ENCODE data around the gene KLRF2. TPM values are rescaled to one million over a fixed set of nuclear protein-coding genes. Genes with fewer than 3 reads are reported as not detected.

The KLRF2 gene
- total and polyA plus RNA-seq, 8 donors, result not detected

GRCh38 chr12:9851050-9851449 lies 30.2 kb upstream of the KLRF2 start:
- Histone ChIP-seq H3K36me3 (peaks cover 0 to 30% (median 22%) of the 10 kb centered on the region in 4 donors), H3K9me3 (peaks cover 0 to 23% (median 8%) of the 10 kb centered on the region in 4 donors), H3K4me1 (no peaks in the 10 kb centered on the region), H3K27ac (no peak overlapping the region), H3K4me3 (no peak overlapping the region), H3K27me3 (no peaks in the 10 kb centered on the region)
- WGBS, 5 donors, result 90 to 96% (median 94%) methylated on average over 5 of the region's 5 CpGs
- intact Hi-C loops (cut with DNase I; ENCODE audit: low total_unique reads), result no loop called here
- DNase-seq, result no peak
- no peak for TF ChIP-seq CTCF (IDR thresholded peaks at IDR 0.05)
- TF ChIP-seq POLR2A (IDR thresholded peaks at IDR 0.05), result no peak
- no peak for TF ChIP-seq POLR2AphosphoS5 (IDR thresholded peaks at IDR 0.05)
- TF ChIP-seq EP300 (IDR thresholded peaks at IDR 0.05), result no peak

- intact Hi-C loops (cut with DNase I; ENCODE audit: low total_unique reads), result no loop called here
- no peaks in the 10 kb centered on the region for H3K27me3 ChIP-seq
- H3K9me3 ChIP-seq, result peaks cover 0 to 19% (median 8%) of the 10 kb centered on the region in 4 donors
- peaks cover 0 to 34% (median 22%) of the 10 kb centered on the region in 4 donors for H3K36me3 ChIP-seq
- H3K27ac ChIP-seq, result no peak overlapping the region
- no peak for TF ChIP-seq POLR2AphosphoS5 (IDR thresholded peaks at IDR 0.05)
- no peak overlapping the region for H3K4me3 ChIP-seq
- no peaks in the 10 kb centered on the region for H3K4me1 ChIP-seq
- WGBS, 5 donors, result 82 to 94% (median 88%) methylated on average over 2 of the region's 2 CpGs
- no peak for DNase-seq
Observed at GRCh38 chr12:9851927-9852326, 29.4 kb upstream of the KLRF2 start.

GRCh38 chr12:9856151-9856550 lies 25.1 kb upstream of the KLRF2 start:
- TF ChIP-seq POLR2AphosphoS5 (IDR thresholded peaks at IDR 0.05) (no peak), EP300 (IDR thresholded peaks at IDR 0.05) (no peak)
- no peaks in the 10 kb centered on the region for H3K27me3 ChIP-seq
- H3K27ac ChIP-seq, result no peak overlapping the region
- DNase-seq, result no peak
- H3K9me3 ChIP-seq, result no peaks in the 10 kb centered on the region
- intact Hi-C loops (cut with DNase I; ENCODE audit: low total_unique reads), result no loop called here
- no peaks in the 10 kb centered on the region for H3K4me1 ChIP-seq
- H3K36me3 ChIP-seq, result peaks cover 0 to 34% (median 22%) of the 10 kb centered on the region in 4 donors
- no peak overlapping the region for H3K4me3 ChIP-seq
- WGBS, 5 donors, result 68 to 89% (median 83%) methylated on average over 1 of the region's 1 CpG

GRCh38 chr12:9856894-9857293 lies 24.4 kb upstream of the KLRF2 start:
- Histone ChIP-seq H3K4me3 (no peak overlapping the region), H3K4me1 (no peaks in the 10 kb centered on the region), H3K27me3 (no peaks in the 10 kb centered on the region), H3K9me3 (no peaks in the 10 kb centered on the region), H3K36me3 (peaks cover 0 to 34% (median 20%) of the 10 kb centered on the region in 4 donors), H3K27ac (no peak overlapping the region)
- no peak for DNase-seq
- WGBS, 5 donors, result 60 to 73% (median 68%) methylated on average over 3 of the region's 3 CpGs
- intact Hi-C loops (cut with DNase I; ENCODE audit: low total_unique reads), result no loop called here
- no peak for TF ChIP-seq CTCF (IDR thresholded peaks at IDR 0.05)
- no peak for TF ChIP-seq POLR2AphosphoS5 (IDR thresholded peaks at IDR 0.05)
- no peak for TF ChIP-seq POLR2A (IDR thresholded peaks at IDR 0.05)
- TF ChIP-seq EP300 (IDR thresholded peaks at IDR 0.05), result no peak

- TF ChIP-seq POLR2AphosphoS5 (IDR thresholded peaks at IDR 0.05), result no peak
- peaks cover 0 to under 1% (median 0%) of the 10 kb centered on the region in 4 donors for H3K9me3 ChIP-seq
- no peaks in the 10 kb centered on the region for H3K4me1 ChIP-seq
- DNase-seq, result no peak
- intact Hi-C loops (cut with DNase I; ENCODE audit: low total_unique reads), result no loop called here
- H3K27me3 ChIP-seq, result no peaks in the 10 kb centered on the region
- no peak overlapping the region for H3K27ac ChIP-seq
- no peak overlapping the region for H3K4me3 ChIP-seq
- H3K36me3 ChIP-seq, result peaks cover 0 to 22% (median 8%) of the 10 kb centered on the region in 4 donors
Observed at GRCh38 chr12:9858135-9858534, 23.2 kb upstream of the KLRF2 start.

- Histone ChIP-seq H3K9me3 (peaks cover 0 to 12% (median 0%) of the 10 kb centered on the region in 4 donors), H3K4me1 (peaks cover 0 to 2% (median 0%) of the 10 kb centered on the region in 4 donors), H3K36me3 (no peaks in the 10 kb centered on the region), H3K27ac (peak overlapping the region in 3 of 5 donors; percentile 27 to 85 (median 84)), H3K27me3 (no peaks in the 10 kb centered on the region), H3K4me3 (peak overlapping the region in 3 of 4 donors; percentile 4 to 11 (median 5))
- no peak for DNase-seq
- TF ChIP-seq EP300 (IDR thresholded peaks at IDR 0.05) (no peak), CTCF (IDR thresholded peaks at IDR 0.05) (no peak), POLR2A (IDR thresholded peaks at IDR 0.05) (no peak), POLR2AphosphoS5 (IDR thresholded peaks at IDR 0.05) (no peak)
- 54 to 77% (median 63%) methylated on average over 4 of the region's 4 CpGs for WGBS, 5 donors
- intact Hi-C loops (cut with DNase I; ENCODE audit: low total_unique reads), result no loop called here
Observed at GRCh38 chr12:9864913-9865675, 16.2 kb upstream of the KLRF2 start.

Measured in stomach (tissue), 9 donors.